H1 (cell line): Measurements from ENCODE around the gene TDRKH. TPM values are rescaled to one million over a fixed set of nuclear protein-coding genes. Genes with fewer than 3 reads are reported as not detected.
A peak's percentile ranks its signal among the peaks of the same experiment; 100 is the strongest.

Source experiments
- ATF2 ChIP-seq: IDR thresholded peaks from 2 replicates; pipeline ENCODE4 v1.6.1; 2012; ENCODE audit warnings: low read length, inconsistent platforms
- ATF3 ChIP-seq: IDR thresholded peaks from 2 replicates; pipeline ENCODE4 v1.6.1; 2011; ENCODE audit warnings: low read depth, mild to moderate bottlenecking, low read length; ENCODE audit not compliant: insufficient read depth
- BRCA1 ChIP-seq: IDR thresholded peaks from 2 replicates; pipeline ENCODE4 v1.6.1; 2012; ENCODE audit warnings: low read depth, low read length, improper control_type of control experiment
- CTCF ChIP-seq, 3 experiments: IDR thresholded peaks; 1 replicate in 2 of 3; 2 replicates in 1 of 3; pipeline versions ENCODE4 v1.5.1 to v1.6.1; 2011; ENCODE audit warnings: low read length in 3 of 3, mild to moderate bottlenecking in 3 of 3, inconsistent platforms in 2 of 3, low read depth in 1 of 3, moderate library complexity in 1 of 3; ENCODE audit not compliant: insufficient read depth in 1 of 3; ENCODE audit errors: control extremely low read depth in 1 of 3
- E2F6 ChIP-seq: IDR thresholded peaks from 2 replicates; pipeline ENCODE4 v1.6.1; 2012; ENCODE audit warnings: inconsistent platforms
- EZH2 ChIP-seq: fragments of 200-600 bp; sonication (generic); IDR thresholded peaks from 2 replicates; pipeline ENCODE4 v1.7.1; 2012; ENCODE audit warnings: low read depth, mild to moderate bottlenecking, moderate library complexity, low read length, inconsistent platforms; ENCODE audit not compliant: severe bottlenecking
- GABPA ChIP-seq: IDR thresholded peaks from 2 replicates; pipeline ENCODE4 v1.6.1; 2011; ENCODE audit warnings: mild to moderate bottlenecking, low read length, moderate library complexity, borderline replicate concordance; ENCODE audit not compliant: insufficient read depth
- GTF2F1 ChIP-seq: IDR thresholded peaks from 2 replicates; pipeline ENCODE4 v1.6.1; 2012; ENCODE audit warnings: low read depth, low read length, improper control_type of control experiment, borderline replicate concordance
- KDM5A ChIP-seq: fragments of 200-600 bp; IDR thresholded peaks from 2 replicates; pipeline ENCODE4 v1.7.1; 2012; ENCODE audit warnings: mild to moderate bottlenecking, low read length, inconsistent platforms, mixed read lengths
- MAFK ChIP-seq: IDR thresholded peaks from 2 replicates; pipeline ENCODE4 v1.6.1; 2012; ENCODE audit warnings: low read depth, mild to moderate bottlenecking, improper control_type of control experiment, low read length
- NANOG ChIP-seq: IDR thresholded peaks from 2 replicates; pipeline ENCODE4 v1.6.1; 2011; ENCODE audit warnings: low read length, low read depth, mild to moderate bottlenecking, inconsistent platforms; ENCODE audit not compliant: insufficient read depth, poor library complexity, severe bottlenecking
- SAP30 ChIP-seq: fragments of 300-600 bp; sonication (generic); IDR thresholded peaks from 2 replicates; pipeline ENCODE4 v1.7.1; 2012; ENCODE audit warnings: low read length, moderate library complexity, mild to moderate bottlenecking, inconsistent platforms; ENCODE audit not compliant: insufficient read depth, insufficient replicate concordance
- SIN3A ChIP-seq, 2 experiments: IDR thresholded peaks in 1 of 2; conservative IDR thresholded peaks in 1 of 2; 2 replicates each; pipeline ENCODE4 v1.6.1; 2011 to 2012; ENCODE audit warnings: low read length in 2 of 2, improper control_type of control experiment in 1 of 2, low read depth in 1 of 2, mild to moderate bottlenecking in 1 of 2
- TAF1 ChIP-seq: IDR thresholded peaks from 2 replicates; pipeline ENCODE4 v1.6.1; 2011; ENCODE audit warnings: mild to moderate bottlenecking, low read depth, low read length
- TBP ChIP-seq: IDR thresholded peaks from 2 replicates; pipeline ENCODE4 v1.6.1; 2011; ENCODE audit warnings: low read depth, low read length, improper control_type of control experiment
- YY1 ChIP-seq: IDR thresholded peaks from 2 replicates; pipeline ENCODE4 v1.6.1; 2011; ENCODE audit warnings: low read depth, mild to moderate bottlenecking, low read length
- polyA plus RNA-seq, 7 experiments: library from polyadenylated mRNA; depleted of rRNA in 3 of 7; stranded (reverse) in 5 of 7; unstranded in 2 of 7; fragments of >200 nt in 5 of 7; fragments of 200-250 nt in 2 of 7; gene quantifications; 1 replicate in 5 of 7; 2 replicates in 1 of 7; 4 replicates in 1 of 7; pipeline versions ENCODE4 v1.2.1 to v1.2.3, GENCODE V29; 2011 to 2013; ENCODE audit warnings: missing spikeins in 2 of 7, mixed read lengths in 2 of 7
- total RNA-seq: library from RNA; stranded (reverse); fragmentation: NEBNext Ultra II Directional; extraction: Animal tissue kit (Norgen Biotek cat#: 25700); gene quantifications from 2 replicates; pipeline ENCODE4 v1.2.1, GENCODE V29; 2021

Gene TDRKH
- total and polyA plus RNA-seq, 2 of the 8 experiments (the other 6 are each of a cell fraction or from before 2014, with no cell fraction given), result 9.9 to 26.1 TPM

GRCh38 chr1:151839457-151840403 lies 49.4 kb upstream of the TDRKH start, which contains the start of gene C2CD4D (continued):
- TF ChIP-seq EZH2 (no peak), E2F6 (peak; percentile 69; the same call in 1 of the 2 replicates), GTF2F1 (peak; percentile 14; the same call in 1 of the 2 replicates), NANOG (no peak), BRCA1 (no peak), MAFK (no peak), SIN3A (conservative IDR thresholded peaks at IDR 0.05 in 1 of 2, IDR thresholded peaks at IDR 0.05 in 1 of 2; ENCODE audit: low read depth in 1 of 2, low read length in 2 of 2) (peak in 1 of 2 experiments; percentile 68; a peak in 2 of 4 replicates), ATF3 (no peak), KDM5A (no peak), ATF2 (0 out of 2 replicates have a peak, but pooled peaks have one; percentile 34), TBP (peak; percentile 73), TAF1 (peak; percentile 75; the same call in 1 of the 2 replicates), SAP30 (no peak), CTCF (IDR thresholded peaks at IDR 0.05; ENCODE audit: control extremely low read depth in 1 of 3, insufficient read depth in 1 of 3, low read depth in 1 of 3, low read length in 3 of 3) (peak; percentile 8 to 24 (median 15); a peak in 3 of 4 replicates), GABPA (no peak), YY1 (no peak)
